ENCODE data around the gene SGO1.

DNA sequence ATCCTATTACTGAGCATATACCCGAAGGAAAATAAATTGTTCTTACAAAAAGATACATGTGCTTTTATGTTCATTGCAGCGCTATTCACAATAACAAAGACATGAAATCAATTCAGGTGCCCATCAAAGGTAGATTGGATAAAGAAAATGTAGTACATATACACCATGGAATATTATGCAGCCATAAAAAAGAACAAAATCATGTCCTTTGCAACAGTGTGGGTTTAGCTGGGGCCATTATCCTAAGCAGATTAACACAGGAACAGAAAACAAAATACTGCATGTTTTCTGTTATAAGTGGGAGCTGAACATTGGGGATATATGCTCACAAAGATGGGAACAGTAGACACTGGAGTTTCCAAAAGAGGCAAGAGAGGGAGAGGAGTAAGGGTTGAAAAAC lies 42.5 kb downstream of the SGO1 start:
- TF ChIP-seq, protein P1, sequence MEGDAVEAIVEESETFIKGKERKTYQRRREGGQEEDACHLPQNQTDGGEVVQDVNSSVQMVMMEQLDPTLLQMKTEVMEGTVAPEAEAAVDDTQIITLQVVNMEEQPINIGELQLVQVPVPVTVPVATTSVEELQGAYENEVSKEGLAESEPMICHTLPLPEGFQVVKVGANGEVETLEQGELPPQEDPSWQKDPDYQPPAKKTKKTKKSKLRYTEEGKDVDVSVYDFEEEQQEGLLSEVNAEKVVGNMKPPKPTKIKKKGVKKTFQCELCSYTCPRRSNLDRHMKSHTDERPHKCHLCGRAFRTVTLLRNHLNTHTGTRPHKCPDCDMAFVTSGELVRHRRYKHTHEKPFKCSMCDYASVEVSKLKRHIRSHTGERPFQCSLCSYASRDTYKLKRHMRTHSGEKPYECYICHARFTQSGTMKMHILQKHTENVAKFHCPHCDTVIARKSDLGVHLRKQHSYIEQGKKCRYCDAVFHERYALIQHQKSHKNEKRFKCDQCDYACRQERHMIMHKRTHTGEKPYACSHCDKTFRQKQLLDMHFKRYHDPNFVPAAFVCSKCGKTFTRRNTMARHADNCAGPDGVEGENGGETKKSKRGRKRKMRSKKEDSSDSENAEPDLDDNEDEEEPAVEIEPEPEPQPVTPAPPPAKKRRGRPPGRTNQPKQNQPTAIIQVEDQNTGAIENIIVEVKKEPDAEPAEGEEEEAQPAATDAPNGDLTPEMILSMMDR (IDR thresholded peaks at IDR 0.05) = no peak
- no peak for TF ChIP-seq POLR2A (IDR thresholded peaks at IDR 0.05)

Data from adrenal gland (tissue), 5 donors.